ENCODE data around the gene CACNA2D1.
"Not testable (repeated sequence)": the region's sequence is repeated elsewhere in the genome, so short reads cannot be mapped to it uniquely, and the experiment has no call there.

The CACNA2D1 gene

GRCh38 chr7:82141427-82141826 is 302.1 kb downstream of the CACNA2D1 start:
- ATAC-seq, result no peak
- no peak for TF ChIP-seq CREB5 (CRISPR knock-in tag; IDR thresholded peaks at IDR 0.05; ENCODE audit: low read depth)

GRCh38 chr7:82140608-82141007 is 303.0 kb downstream of the CACNA2D1 start:
- not testable (repeated sequence) for ATAC-seq

GRCh38 chr7:82131215-82131614 is 312.4 kb downstream of the CACNA2D1 start:
- TF ChIP-seq GLIS3 (CRISPR knock-in tag; IDR thresholded peaks at IDR 0.05), result no peak
- no peak for TF ChIP-seq RARB (CRISPR knock-in tag; IDR thresholded peaks at IDR 0.05)
- no peak for TF ChIP-seq ZFP3 (CRISPR knock-in tag; IDR thresholded peaks at IDR 0.05)
- no peak for TF ChIP-seq CREB5 (CRISPR knock-in tag; IDR thresholded peaks at IDR 0.05; ENCODE audit: low read depth)
- TF ChIP-seq CSDC2 (CRISPR knock-in tag; IDR thresholded peaks at IDR 0.05), result no peak
- TF ChIP-seq ESRRG (CRISPR knock-in tag; IDR thresholded peaks at IDR 0.05), result no peak
- no peak for TF ChIP-seq POU6F1 (CRISPR knock-in tag; IDR thresholded peaks at IDR 0.05; ENCODE audit: borderline replicate concordance, low read depth)
- ATAC-seq, result no peak

- ATAC-seq, result no peak
- TF ChIP-seq ZFP3 (CRISPR knock-in tag; IDR thresholded peaks at IDR 0.05), result no peak
- 0 out of 2 replicates have a peak, but pooled peaks have one; percentile 23 for TF ChIP-seq ISL1 (CRISPR knock-in tag; IDR thresholded peaks at IDR 0.05)
- TF ChIP-seq SNAI2 (CRISPR knock-in tag; IDR thresholded peaks at IDR 0.05), result 0 out of 2 replicates have a peak, but pooled peaks have one; percentile 34
Observed at GRCh38 chr7:82129091-82129490, 314.5 kb downstream of the CACNA2D1 start.

GRCh38 chr7:82128546-82128945 is 315.0 kb downstream of the CACNA2D1 start:
- no peak for TF ChIP-seq ZNF8 (CRISPR knock-in tag; IDR thresholded peaks at IDR 0.05)
- no peak for TF ChIP-seq ESRRG (CRISPR knock-in tag; IDR thresholded peaks at IDR 0.05)
- TF ChIP-seq POU6F1 (CRISPR knock-in tag; IDR thresholded peaks at IDR 0.05; ENCODE audit: borderline replicate concordance, low read depth), result no peak
- no peak for TF ChIP-seq PATZ1 (CRISPR knock-in tag; IDR thresholded peaks at IDR 0.05; ENCODE audit: borderline replicate concordance)
- TF ChIP-seq ZFP3 (CRISPR knock-in tag; IDR thresholded peaks at IDR 0.05), result no peak
- TF ChIP-seq PPARA (CRISPR knock-in tag; IDR thresholded peaks at IDR 0.05; ENCODE audit: borderline replicate concordance), result no peak
- no peak for TF ChIP-seq GLIS3 (CRISPR knock-in tag; IDR thresholded peaks at IDR 0.05)
- no peak for ATAC-seq

- TF ChIP-seq CSRNP3 (CRISPR knock-in tag; IDR thresholded peaks at IDR 0.05), result no peak
- no peak for TF ChIP-seq ARNTL (CRISPR knock-in tag; IDR thresholded peaks at IDR 0.05; ENCODE audit: borderline replicate concordance, low read depth)
- no peak for TF ChIP-seq OSR1 (CRISPR knock-in tag; IDR thresholded peaks at IDR 0.05)
- no peak for TF ChIP-seq BACH2 (CRISPR knock-in tag; IDR thresholded peaks at IDR 0.05; ENCODE audit: borderline replicate concordance)
- TF ChIP-seq SNAI2 (CRISPR knock-in tag; IDR thresholded peaks at IDR 0.05), result no peak
- no peak for ATAC-seq
Observed at GRCh38 chr7:82126576-82126975, 317.0 kb downstream of the CACNA2D1 start.

Measured in SK-N-SH treated with all-trans-retinoic acid at 6 μM for 48 hours (cell line).